Measurements from ENCODE around the gene ASPA.
"Not testable (repeated sequence)": the region's sequence is repeated elsewhere in the genome, so short reads cannot be mapped to it uniquely, and the experiment has no call there.

The ASPA gene

DNA sequence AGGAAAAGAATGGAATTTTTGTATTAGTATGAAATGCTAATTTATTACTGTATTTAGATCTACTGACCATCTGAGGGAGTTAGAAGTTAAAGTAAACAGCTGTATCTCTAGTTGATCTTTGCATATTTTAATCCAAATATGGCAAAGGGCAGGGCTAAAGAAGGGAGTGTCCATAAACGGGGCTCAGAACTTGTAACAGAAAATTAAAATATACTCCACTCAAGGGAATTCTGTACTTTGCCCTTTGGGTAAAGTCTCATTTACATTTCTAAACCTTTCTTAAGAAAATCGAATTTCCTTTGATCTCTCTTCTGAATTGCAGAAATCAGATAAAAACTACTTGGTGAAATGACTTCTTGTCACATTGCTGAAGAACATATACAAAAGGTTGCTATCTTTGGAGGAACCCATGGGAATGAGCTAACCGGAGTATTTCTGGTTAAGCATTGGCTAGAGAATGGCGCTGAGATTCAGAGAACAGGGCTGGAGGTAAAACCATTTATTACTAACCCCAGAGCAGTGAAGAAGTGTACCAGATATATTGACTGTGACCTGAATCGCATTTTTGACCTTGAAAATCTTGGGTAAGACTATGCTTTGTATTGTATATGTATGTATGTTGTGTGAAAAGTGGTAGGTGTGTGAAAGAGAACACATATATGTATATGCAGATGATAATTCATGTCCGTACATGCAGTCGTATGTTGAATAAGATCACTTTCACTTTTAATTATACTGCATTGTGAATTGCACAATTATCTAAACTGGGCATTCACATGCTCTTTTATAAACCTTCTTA, at the start of gene ASPA:
TSS of gene ASPA (plus strand) at position 186 of the 799 bp plus-strand sequence. CDS start at position 349, 163 bp downstream.
- peak; percentile 12 for DNase-seq (ENCODE audit: low read depth)

- DNase-seq (ENCODE audit: low read depth): not testable (repeated sequence)
Observed at GRCh38 chr17:3433215-3433614, 42.6 kb upstream of the ASPA start.

- no peak for DNase-seq (ENCODE audit: low read depth)
Observed at GRCh38 chr17:3433741-3434140, 42.1 kb upstream of the ASPA start, which contains the start of gene OR1E2. Gene OR1E2 (minus strand): TSS chr17:3433841. CDS start chr17:3433841, 0 bp downstream.

DNA sequence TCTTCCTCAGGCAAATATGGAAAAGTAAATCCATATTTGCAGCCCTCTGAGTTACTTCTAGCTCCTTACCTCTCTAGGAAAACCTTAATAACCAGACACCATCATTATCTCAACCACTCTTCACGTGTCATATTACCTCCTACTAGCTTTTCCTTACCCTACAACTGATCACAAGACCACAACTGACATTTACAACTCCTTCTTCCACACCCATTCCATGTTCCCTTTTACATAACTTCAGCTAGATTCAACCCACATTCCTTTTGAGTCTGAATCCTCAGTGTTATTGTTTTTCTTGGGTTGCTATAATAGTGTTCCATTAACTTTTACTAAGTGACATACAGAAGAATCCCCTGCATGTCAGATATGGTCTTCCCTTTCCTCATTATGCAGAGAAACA, 37.4 kb upstream of the ASPA start:
- no peak for DNase-seq (ENCODE audit: low read depth)

GRCh38 chr17:3440451-3440850, 35.3 kb upstream of the ASPA start:
- DNase-seq (ENCODE audit: low read depth): no peak

- no peak for DNase-seq (ENCODE audit: low read depth)
Observed at GRCh38 chr17:3447625-3448024, 28.2 kb upstream of the ASPA start.

DNA sequence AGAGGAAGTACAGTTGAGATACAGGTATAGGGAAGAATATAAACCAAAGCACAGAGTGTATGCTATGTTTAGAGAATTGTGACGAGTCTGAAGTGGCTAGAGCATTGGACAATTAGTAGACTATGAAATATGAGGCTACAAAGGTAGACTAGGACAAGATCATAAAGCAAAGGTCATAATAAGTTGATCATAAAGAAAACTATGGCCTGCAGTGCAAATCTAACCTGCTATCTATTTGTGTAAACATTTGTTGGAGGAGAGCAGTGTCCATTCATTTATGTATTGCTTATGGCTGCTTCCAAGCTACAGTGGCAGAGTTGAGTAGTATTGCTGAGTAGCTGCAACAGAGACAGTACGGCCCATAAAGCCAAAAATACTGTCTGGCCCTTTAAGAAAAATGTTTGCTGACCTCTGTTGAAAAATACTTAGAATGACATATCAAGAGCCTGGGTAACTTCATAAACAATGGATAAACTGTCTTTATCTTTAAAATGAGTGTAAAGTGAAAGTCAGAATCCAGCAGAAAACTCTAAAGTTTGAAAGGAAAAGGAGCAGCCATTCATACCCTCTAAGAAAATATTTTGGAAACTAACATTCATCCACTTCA, 27.6 kb upstream of the ASPA start:
- DNase-seq (ENCODE audit: low read depth): no peak

DNA sequence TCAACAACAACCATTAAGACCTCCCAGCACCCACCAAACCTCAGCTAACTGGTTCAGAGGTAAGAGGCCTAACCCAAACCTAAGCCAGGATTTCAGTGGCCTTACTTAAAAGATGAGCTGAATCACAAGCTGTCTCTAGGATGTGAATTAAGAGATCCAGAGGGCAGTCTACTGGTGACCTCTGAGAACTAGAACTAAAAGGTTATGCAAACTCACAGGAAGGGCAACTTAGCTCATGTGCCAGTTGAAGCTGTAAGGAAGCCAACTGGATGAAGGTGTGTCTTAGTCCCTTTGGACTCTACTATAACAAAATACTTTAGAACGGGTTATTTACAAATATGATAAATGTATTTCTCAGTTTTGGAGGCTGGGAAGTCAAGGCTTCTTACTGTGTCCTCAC, 9.4 kb upstream of the ASPA start:
- DNase-seq (ENCODE audit: low read depth): not testable (repeated sequence)

- no peak for DNase-seq (ENCODE audit: low read depth)
Observed at GRCh38 chr17:3469529-3469928, 6.3 kb upstream of the ASPA start.

DNA sequence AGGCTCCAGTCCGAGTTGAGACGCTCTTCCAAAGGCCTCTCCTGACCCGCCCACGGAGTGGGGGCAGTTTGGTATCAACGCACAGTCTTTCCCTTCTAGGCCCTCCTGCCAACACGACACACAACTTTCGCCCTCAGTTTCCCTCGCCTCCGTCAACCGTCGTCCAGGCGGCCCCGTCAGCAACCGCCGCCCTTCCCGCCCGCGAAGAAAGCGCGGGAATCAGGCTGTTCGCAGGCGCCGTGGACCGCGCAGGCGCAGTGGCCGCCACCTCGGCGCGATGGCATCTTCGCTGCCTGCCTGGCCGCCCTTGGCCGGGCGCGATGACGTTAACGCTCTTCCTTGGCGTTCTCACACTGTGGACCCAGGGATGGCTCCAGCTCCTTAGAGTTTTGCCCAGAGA, 4.2 kb upstream of the ASPA start, which contains the start of gene SPATA22:
TSS of gene SPATA22 (minus strand) at position 221 of the 400 bp plus-strand sequence. CDS start 2,494 bp downstream, outside the sequence.
- no peak for DNase-seq (ENCODE audit: low read depth)

- no peak for DNase-seq (ENCODE audit: low read depth)
Observed at GRCh38 chr17:3472137-3472536, 3.7 kb upstream of the ASPA start.

DNA sequence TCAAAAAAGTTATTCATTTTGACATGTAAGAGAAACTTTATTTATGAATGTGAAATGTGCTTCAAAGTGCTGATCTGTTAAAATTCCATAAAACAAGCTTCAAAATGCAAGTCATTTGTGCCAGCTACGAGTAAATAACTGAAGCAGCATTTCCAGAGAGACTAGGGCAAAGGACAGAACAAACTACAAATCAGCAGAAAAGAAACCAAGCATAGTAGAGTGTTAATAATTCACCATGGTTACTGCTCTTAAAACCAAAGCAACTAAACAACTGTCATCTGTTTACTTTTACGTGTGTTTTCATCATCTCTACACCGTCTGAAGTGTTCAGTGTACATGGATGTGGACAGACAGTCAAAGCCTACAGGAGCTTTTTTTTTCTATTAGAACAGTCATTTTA, 1.6 kb upstream of the ASPA start:
- peak; percentile 22 for DNase-seq (ENCODE audit: low read depth)

GRCh38 chr17:3475251-3475685, 529 bp upstream of the ASPA start:
- DNase-seq (ENCODE audit: low read depth): no peak

- no peak for DNase-seq (ENCODE audit: low read depth)
Observed at GRCh38 chr17:3479988-3480387, 4.2 kb downstream of the ASPA start.

DNA sequence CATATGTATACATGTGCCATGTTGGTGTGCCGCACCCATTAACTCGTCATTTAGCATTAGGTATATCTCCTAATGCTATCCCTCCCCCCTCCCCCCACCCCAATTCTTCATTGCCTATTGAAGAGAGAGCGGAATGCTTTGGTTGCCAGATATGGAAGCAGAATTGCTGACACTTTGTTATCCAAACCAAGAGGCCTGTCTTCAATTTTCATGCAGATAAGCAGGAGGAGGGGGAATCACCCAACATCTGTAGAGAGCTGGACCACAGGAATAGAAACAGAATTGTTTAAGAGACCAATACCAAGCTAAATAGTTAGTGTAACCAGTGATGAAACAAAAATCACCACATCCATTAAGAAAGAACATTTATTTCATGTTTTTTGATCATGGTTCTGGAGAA, 7.1 kb downstream of the ASPA start:
- no peak for DNase-seq (ENCODE audit: low read depth)

GRCh38 chr17:3485481-3486068, 9.8 kb downstream of the ASPA start:
- no peak for DNase-seq (ENCODE audit: low read depth)

DNA sequence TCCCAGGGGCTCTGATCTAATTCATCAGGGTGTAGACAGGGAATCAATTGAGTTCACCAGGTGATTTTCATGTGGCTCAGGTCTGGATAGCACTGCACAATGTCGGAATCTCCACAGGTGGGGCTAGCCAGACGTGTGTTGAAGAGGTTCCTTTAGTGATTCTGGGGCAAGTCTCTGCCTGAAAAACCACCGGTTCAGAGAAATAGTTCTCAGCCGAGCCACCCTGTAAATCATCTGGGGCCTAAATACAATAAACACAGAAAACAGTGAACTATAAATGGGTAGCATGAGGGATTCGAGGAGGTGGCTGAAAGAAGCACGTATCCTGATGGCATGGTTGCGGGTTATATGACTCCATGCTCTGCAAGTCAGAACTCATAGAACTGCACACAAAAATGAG, 21.3 kb downstream of the ASPA start:
- no peak for DNase-seq (ENCODE audit: low read depth)

GRCh38 chr17:3501344-3501743, 25.5 kb downstream of the ASPA start:
- DNase-seq (ENCODE audit: low read depth): no peak

DNA sequence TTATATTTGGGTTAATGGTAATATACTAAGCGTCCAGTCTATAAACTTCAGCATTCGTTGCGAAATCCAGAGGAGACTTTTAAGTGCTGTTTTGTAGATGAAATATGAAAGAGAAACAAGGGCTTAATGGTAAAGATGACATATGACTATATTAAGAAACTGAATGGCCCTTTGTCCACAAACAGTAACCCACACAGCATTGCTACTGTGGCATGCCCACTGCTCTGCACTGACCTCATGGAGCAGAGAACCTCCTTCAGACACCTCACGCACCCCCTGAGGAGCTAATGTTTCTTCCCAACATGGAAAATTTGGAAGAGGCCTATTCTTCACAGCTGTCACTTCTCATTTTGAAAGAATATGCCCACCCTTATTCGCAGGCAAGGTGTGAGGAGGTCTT, 26.7 kb downstream of the ASPA start:
- no peak for DNase-seq (ENCODE audit: low read depth)

DNA sequence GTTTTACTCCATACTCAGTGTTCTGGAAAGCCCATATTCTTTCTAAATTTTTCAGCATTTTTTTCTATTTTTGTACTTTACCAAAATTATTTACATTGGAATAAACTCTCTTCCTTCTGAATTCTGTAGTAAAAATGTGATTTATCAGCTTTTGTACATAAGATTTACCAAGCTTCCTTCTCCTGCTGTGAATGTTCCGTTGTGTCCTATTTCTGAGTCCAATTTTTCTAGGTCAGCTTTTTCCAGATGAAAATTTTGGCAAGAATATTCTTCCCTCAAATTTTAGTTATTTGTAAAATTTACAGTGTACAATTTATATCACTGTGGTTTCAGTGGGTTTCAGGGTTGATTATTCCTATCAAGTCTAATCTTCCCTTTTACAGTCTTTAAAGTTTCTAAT, 27.5 kb downstream of the ASPA start:
- DNase-seq (ENCODE audit: low read depth): no peak

DNA sequence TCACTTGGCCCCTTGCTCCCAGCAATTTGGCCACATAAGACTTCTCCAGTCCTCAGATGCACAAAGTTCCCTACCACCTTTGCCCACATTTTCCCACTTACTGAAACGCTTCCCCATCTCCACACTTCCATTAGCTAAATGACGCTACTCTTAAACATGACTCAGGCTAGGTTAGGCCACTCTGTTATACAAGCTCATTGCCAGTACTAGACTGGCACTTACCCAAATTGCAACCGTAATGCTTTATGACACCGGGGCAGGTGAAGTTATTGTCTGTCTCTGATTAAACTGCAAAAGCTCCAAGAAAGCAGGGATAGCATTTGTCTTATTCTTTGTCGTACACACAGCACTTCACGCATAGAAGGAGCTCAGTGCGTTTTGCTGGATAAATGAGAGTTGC, 29.2 kb downstream of the ASPA start:
- DNase-seq (ENCODE audit: low read depth): no peak

DNA sequence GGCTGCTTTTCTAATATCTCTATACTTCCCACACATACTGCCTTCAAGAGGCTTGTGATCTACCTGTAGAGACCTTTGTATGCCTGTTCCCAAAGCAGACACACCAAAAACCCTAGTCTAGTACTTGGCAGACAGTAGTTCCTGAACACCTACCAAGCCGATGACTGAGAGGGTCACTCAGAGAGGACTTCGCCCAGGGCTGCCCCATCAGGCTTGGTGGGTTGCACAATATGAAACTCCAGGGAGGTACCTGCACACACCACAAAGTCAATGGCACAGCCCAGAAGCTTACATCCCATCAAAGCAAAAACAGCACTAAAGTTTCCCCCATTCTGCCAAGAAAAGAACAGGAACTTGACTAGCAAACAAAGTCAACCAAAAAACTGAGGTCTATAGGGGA, 30.3 kb downstream of the ASPA start:
- no peak for DNase-seq (ENCODE audit: low read depth)

DNA sequence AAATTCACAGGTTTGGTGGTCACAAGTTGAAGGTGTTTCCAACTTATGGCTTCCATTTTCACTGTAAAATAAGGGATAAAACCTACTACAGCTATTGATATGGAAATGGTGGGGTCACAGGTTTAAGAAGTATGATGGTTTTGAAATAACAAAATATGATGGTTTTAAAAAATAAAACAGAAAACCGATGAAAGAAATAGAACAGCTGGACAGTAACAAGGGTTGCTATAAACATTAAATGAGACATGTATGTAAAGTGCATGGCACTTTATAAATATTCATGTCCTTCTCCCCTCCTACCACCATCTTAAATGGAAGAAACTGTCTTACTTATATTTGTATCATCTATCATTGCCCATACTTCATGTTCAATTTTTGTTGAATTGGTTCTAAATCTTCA, 31.3 kb downstream of the ASPA start:
- no peak for DNase-seq (ENCODE audit: low read depth)

Data from fibroblast of the conjunctiva (primary cell).